Measurements from ENCODE around the gene AIFM1.
A peak's percentile ranks its signal among the peaks of the same experiment; 100 is the strongest.

AIFM1 gene

GRCh38 chrX:130165703-130166502 lies at the start of gene AIFM1:
AIFM1 (minus strand) TSS chrX:130165841; CDS start chrX:130165656, 185 bp downstream.
- TF ChIP-seq CTCF (IDR thresholded peaks at IDR 0.05; ENCODE audit: low read depth, low read length) = no peak
- H3K4me3 ChIP-seq (ENCODE audit: low read depth, low read length) = peak within 1 kb of the TSS; percentile 70

- H3K4me3 ChIP-seq (ENCODE audit: low read depth, low read length) = no peak overlapping the region
- no peak for TF ChIP-seq CTCF (IDR thresholded peaks at IDR 0.05; ENCODE audit: low read depth, low read length)
Measured at GRCh38 chrX:130213376-130213775, 47.7 kb upstream of the AIFM1 start.

- TF ChIP-seq CTCF (IDR thresholded peaks at IDR 0.05; ENCODE audit: low read depth, low read length) = no peak
- H3K4me3 ChIP-seq (ENCODE audit: low read depth, low read length) = no peak overlapping the region
Measured at GRCh38 chrX:130212371-130212770, 46.7 kb upstream of the AIFM1 start.

- TF ChIP-seq CTCF (IDR thresholded peaks at IDR 0.05; ENCODE audit: low read depth, low read length) = no peak
- no peak overlapping the region for H3K4me3 ChIP-seq (ENCODE audit: low read depth, low read length)
Measured at GRCh38 chrX:130211415-130212186, 46.0 kb upstream of the AIFM1 start.

- TF ChIP-seq CTCF (IDR thresholded peaks at IDR 0.05; ENCODE audit: low read depth, low read length) = no peak
- no peak overlapping the region for H3K4me3 ChIP-seq (ENCODE audit: low read depth, low read length)
Measured at GRCh38 chrX:130204647-130205046, 39.0 kb upstream of the AIFM1 start.

- no peak overlapping the region for H3K4me3 ChIP-seq (ENCODE audit: low read depth, low read length)
- no peak for TF ChIP-seq CTCF (IDR thresholded peaks at IDR 0.05; ENCODE audit: low read depth, low read length)
Measured at GRCh38 chrX:130197464-130197863, 31.8 kb upstream of the AIFM1 start.

GRCh38 chrX:130196466-130196865 lies 30.8 kb upstream of the AIFM1 start:
- no peak overlapping the region for H3K4me3 ChIP-seq (ENCODE audit: low read depth, low read length)
- TF ChIP-seq CTCF (IDR thresholded peaks at IDR 0.05; ENCODE audit: low read depth, low read length) = no peak
